Measurements from ENCODE around the gene KRT71. TPM values are rescaled to one million over a fixed set of nuclear protein-coding genes. Genes with fewer than 3 reads are reported as not detected.

Gene KRT71
- total RNA-seq, 1 experiment from 2014 or later = not detected

DNA sequence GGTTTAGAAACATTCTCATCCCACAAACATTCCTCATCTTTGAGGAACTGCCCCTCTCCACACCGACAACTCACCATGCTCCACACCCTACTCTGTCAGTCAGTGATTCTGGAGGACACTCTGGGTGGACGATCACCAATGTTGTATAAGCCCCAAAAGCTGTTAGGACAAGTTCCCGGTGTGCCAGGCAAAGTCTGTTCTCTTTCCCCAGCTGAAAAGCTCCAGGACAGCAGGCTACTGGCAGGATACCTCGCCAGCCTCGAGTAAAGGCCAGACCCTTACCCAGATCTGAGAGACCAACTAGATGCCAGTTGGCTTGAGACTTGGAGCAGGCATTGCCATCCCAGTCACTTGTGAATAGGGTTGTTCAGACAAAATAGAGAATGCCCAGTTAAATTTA is 44.7 kb downstream of the KRT71 start:
- POLR2A ChIA-PET (ENCODE audit: unreplicated experiment) = no interaction called here
- no peak for DNase-seq
- TF ChIP-seq CTCF (conservative IDR thresholded peaks at IDR 0.05; ENCODE audit: low read depth, low read length) (no peak), EZH2 (IDR thresholded peaks at IDR 0.05; ENCODE audit: low read length, unreplicated experiment) (no peak), EZH2phosphoT487 (IDR thresholded peaks at IDR 0.05; ENCODE audit: borderline replicate concordance, low read length) (no peak)
- Histone ChIP-seq H3K4me3 (ENCODE audit: low read length) (no peak overlapping the region), H3K79me2 (ENCODE audit: low read length) (no peaks in the 10 kb centered on the region), H3F3A (ENCODE audit: low read length, unreplicated experiment) (no peaks in the 10 kb centered on the region), H3K4me1 (ENCODE audit: insufficient read depth, low read length) (no peaks in the 10 kb centered on the region), H2AFZ (ENCODE audit: low read length) (no peak overlapping the region), H3K36me3 (ENCODE audit: low read depth, low read length) (no peaks in the 10 kb centered on the region), H3K27me3 (ENCODE audit: low read length) (no peaks in the 10 kb centered on the region), H3K27ac (ENCODE audit: low read length) (no peak overlapping the region), H3K9me2 (replicated peaks; ENCODE audit: low read length) (no peaks in the 10 kb centered on the region), H3K4me2 (ENCODE audit: low read length) (no peak overlapping the region), H3K9me3 (ENCODE audit: low read length) (no peaks in the 10 kb centered on the region), H3K9ac (ENCODE audit: low read length) (no peak overlapping the region), H4K20me1 (ENCODE audit: low read length) (no peaks in the 10 kb centered on the region)
- ATAC-seq = no peak
- BruUV-seq (replicated peaks) = no TSS peak
- intact Hi-C loops (cut with micrococcal nuclease) = loop anchor here (5.0 to 10.0 kb wide), 2 partner anchors 63 to 366 kb away; no protein-coding TSS in a partner anchor
- CTCF ChIA-PET = no interaction called here

GRCh38 chr12:52506858-52507715 is 45.9 kb downstream of the KRT71 start:
- DNase-seq = peak; percentile 72
- peak; percentile 81 for ATAC-seq
- Histone ChIP-seq H3K9me2 (replicated peaks; ENCODE audit: low read length) (no peaks in the 10 kb centered on the region), H3F3A (ENCODE audit: low read length, unreplicated experiment) (no peaks in the 10 kb centered on the region), H3K27me3 (ENCODE audit: low read length) (no peaks in the 10 kb centered on the region), H3K27ac (ENCODE audit: low read length) (no peak overlapping the region), H3K36me3 (ENCODE audit: low read depth, low read length) (no peaks in the 10 kb centered on the region), H3K9ac (ENCODE audit: low read length) (no peak overlapping the region), H3K79me2 (ENCODE audit: low read length) (no peaks in the 10 kb centered on the region), H2AFZ (ENCODE audit: low read length) (peak overlapping the region; percentile 72), H4K20me1 (ENCODE audit: low read length) (no peaks in the 10 kb centered on the region), H3K9me3 (ENCODE audit: low read length) (no peaks in the 10 kb centered on the region), H3K4me2 (ENCODE audit: low read length) (no peak overlapping the region), H3K4me3 (ENCODE audit: low read length) (no peak overlapping the region), H3K4me1 (ENCODE audit: insufficient read depth, low read length) (no peaks in the 10 kb centered on the region)
- ChIA-PET POLR2A (ENCODE audit: unreplicated experiment) (no interaction called here), CTCF (interaction anchor here (0.6 to 0.8 kb wide), 2 partner anchors 73 to 111 kb away, joined by 4 to 7 read pairs; no protein-coding TSS in a partner anchor)
- no peak for TF ChIP-seq EZH2 (IDR thresholded peaks at IDR 0.05; ENCODE audit: low read length, unreplicated experiment)
- TF ChIP-seq EZH2phosphoT487 (IDR thresholded peaks at IDR 0.05; ENCODE audit: borderline replicate concordance, low read length) = no peak
- peak; percentile 77 for TF ChIP-seq CTCF (conservative IDR thresholded peaks at IDR 0.05; ENCODE audit: low read depth, low read length)
- no TSS peak for BruUV-seq (replicated peaks)
- intact Hi-C loops (cut with micrococcal nuclease) = loop anchor here (1.0 to 10.0 kb wide), 4 partner anchors 62 to 365 kb away; no protein-coding TSS in a partner anchor

- Histone ChIP-seq H3K4me1 (ENCODE audit: insufficient read depth, low read length) (0 out of 2 replicates have a peak, but pooled peaks cover 4% of the 10 kb centered on the region), H3K9me2 (replicated peaks; ENCODE audit: low read length) (no peaks in the 10 kb centered on the region), H3K4me2 (ENCODE audit: low read length) (no peak overlapping the region), H3K4me3 (ENCODE audit: low read length) (no peak overlapping the region), H3F3A (ENCODE audit: low read length, unreplicated experiment) (no peaks in the 10 kb centered on the region), H4K20me1 (ENCODE audit: low read length) (no peaks in the 10 kb centered on the region), H3K79me2 (ENCODE audit: low read length) (no peaks in the 10 kb centered on the region), H3K27ac (ENCODE audit: low read length) (no peak overlapping the region), H3K36me3 (ENCODE audit: low read depth, low read length) (no peaks in the 10 kb centered on the region), H3K9ac (ENCODE audit: low read length) (no peak overlapping the region), H3K27me3 (ENCODE audit: low read length) (no peaks in the 10 kb centered on the region), H3K9me3 (ENCODE audit: low read length) (no peaks in the 10 kb centered on the region), H2AFZ (ENCODE audit: low read length) (no peak overlapping the region)
- TF ChIP-seq CTCF (conservative IDR thresholded peaks at IDR 0.05; ENCODE audit: low read depth, low read length) (no peak), EZH2 (IDR thresholded peaks at IDR 0.05; ENCODE audit: low read length, unreplicated experiment) (no peak), EZH2phosphoT487 (IDR thresholded peaks at IDR 0.05; ENCODE audit: borderline replicate concordance, low read length) (no peak)
- ChIA-PET POLR2A (ENCODE audit: unreplicated experiment) (no interaction called here), CTCF (no interaction called here)
- DNase-seq (no peak), ATAC-seq (no peak)
- no TSS peak for BruUV-seq (replicated peaks)
- intact Hi-C loops (cut with micrococcal nuclease) = loop anchor here (10.0 kb wide), 1 partner anchor 58 kb away; no protein-coding TSS in a partner anchor
These were observed 50.1 kb downstream of the KRT71 start for GRCh38 chr12:52502877-52503276.
